RPMI7951 (cell line): ENCODE results near the gene RPN2. TPM values are rescaled to one million over a fixed set of nuclear protein-coding genes. Genes with fewer than 3 reads are reported as not detected.
A peak's percentile ranks its signal among the peaks of the same experiment; 100 is the strongest.

ENCODE experiments used
- DNase-seq: peaks from one replicate; pipeline ENCODE4 v3.0.0-alpha.2; 2012; ENCODE audit warnings: low read depth
- total RNA-seq: library from RNA; depleted of rRNA; stranded (reverse); fragments of >200 nt; shearing (Covaris generic); gene quantifications from 2 replicates; pipeline ENCODE4 v1.2.3, GENCODE V29; 2014

RPN2 gene
- total RNA-seq, 1 experiment from 2014 or later: 744 TPM

DNA sequence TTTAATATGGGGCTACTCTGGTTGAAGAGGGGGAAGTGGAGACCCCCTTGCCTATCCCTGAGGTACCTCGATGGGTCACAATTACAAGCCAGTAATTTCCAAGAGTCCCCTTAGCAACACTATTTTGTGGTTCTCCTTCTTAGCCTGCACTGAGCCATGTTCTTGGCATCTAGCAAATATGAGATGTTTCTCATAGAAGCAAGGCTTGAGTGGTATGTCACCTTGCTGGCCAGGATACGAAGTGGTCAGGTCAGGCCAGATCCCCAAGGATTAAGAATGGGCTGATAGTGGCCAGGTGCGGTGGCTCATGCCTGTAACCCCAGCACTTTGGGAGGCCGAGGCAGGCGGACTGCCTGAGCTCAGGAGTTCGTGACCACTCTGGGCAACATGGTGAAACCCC lies 84.6 kb downstream of the RPN2 start:
- DNase-seq: no peak

DNA sequence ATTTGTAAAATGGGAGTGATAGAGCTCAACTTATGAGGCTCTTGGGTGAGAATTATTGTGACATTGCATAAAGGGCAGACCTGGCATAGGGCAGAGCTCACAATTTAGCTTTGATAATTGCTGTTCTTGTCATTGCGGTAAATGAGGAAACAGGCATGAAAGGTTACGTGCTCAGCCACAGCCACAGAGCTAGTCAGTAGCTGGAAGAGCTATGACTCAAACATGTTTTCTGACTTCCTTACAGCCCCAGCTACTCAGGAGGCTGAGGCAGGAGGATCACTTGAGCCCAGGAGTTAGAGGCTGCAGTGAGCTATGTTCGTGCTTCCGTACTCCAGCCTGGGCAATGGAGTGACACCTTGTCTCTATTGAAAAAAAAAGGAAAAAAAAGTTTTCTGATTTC lies 86.0 kb downstream of the RPN2 start:
- DNase-seq: peak; percentile 32

- no peak for DNase-seq
These were observed 88.0 kb downstream of the RPN2 start for GRCh38 chr20:37266940-37267666.

- no peak for DNase-seq
These were observed 88.7 kb downstream of the RPN2 start for GRCh38 chr20:37267667-37268313.

GRCh38 chr20:37270576-37271420 lies 91.7 kb downstream of the RPN2 start:
- peak; percentile 77 for DNase-seq

- no peak for DNase-seq
These were observed 92.3 kb downstream of the RPN2 start for GRCh38 chr20:37271421-37271768.

DNA sequence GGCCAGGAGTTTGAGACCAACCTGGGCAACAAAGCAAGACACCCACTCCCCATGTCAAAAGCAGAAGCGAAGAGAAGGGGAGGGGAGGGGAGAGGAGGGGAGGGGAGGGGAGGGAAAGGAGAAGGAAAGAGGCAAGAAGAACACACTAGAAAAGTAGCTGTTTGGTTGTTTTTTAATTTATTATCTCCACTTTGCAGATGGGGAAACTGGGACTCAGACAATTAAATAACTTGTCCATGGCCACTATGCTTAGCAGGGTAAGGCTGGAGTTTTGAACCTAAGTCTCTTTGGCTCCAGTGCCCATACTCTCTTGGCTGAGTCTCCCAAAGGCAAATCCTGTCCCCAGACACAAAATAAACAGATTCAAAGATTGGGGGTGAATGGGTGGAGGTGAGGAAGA lies 94.9 kb downstream of the RPN2 start:
- no peak for DNase-seq

- no peak for DNase-seq
These were observed 95.9 kb downstream of the RPN2 start for GRCh38 chr20:37274851-37275524.

DNA sequence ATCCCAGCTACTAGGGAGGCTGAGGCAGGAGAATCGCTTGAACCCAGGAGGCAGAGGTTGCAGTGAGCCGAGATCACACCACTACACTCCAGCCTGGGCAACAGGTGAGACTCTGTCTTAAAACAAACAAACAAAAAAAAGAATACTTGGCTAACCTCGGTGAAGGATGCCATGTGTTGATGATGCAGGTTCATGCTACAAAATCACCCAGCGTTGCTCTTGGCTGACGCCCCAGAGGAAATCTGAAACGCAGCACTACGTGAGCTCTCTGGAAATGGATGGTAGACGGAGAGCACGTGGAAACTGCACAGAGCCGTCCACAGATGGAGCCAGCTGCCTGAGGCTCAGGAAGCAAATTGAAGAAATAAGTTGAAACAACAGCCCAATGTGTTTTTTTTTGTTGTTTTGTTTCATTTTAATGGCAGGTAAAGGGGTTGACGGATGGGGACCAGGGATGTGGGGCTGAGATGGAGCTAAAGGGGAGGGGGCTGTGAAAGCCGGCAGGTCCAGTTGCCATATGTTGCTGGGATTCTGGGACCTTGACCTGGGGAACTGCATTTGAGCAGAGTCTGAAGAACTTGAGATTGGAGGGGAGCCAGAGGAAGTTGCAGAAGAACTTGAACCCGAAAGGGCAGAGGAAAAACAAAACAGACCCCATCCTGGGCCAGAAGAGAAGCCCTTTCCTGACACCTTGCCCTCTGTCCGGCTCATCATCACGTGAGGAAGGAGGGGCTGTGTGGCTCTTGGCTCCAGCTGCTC lies 97.5 kb downstream of the RPN2 start:
- peak; percentile 80 for DNase-seq

DNA sequence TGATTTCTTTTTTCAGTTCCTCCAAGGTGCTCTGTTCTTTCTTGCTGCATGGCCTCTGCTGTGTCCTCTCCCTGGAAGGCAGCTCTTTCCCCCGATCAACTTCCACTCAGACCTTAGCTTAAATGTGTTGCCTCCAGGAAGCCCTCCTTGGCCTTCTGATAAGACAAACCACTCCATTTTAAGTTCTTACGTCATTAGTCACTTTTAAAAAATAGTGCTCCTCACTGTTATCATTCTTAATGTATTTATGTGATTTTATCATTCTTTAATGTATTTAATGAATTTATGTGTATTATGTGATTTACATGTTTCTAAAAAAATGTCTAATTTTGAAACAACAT lies 98.1 kb downstream of the RPN2 start:
- no peak for DNase-seq

DNA sequence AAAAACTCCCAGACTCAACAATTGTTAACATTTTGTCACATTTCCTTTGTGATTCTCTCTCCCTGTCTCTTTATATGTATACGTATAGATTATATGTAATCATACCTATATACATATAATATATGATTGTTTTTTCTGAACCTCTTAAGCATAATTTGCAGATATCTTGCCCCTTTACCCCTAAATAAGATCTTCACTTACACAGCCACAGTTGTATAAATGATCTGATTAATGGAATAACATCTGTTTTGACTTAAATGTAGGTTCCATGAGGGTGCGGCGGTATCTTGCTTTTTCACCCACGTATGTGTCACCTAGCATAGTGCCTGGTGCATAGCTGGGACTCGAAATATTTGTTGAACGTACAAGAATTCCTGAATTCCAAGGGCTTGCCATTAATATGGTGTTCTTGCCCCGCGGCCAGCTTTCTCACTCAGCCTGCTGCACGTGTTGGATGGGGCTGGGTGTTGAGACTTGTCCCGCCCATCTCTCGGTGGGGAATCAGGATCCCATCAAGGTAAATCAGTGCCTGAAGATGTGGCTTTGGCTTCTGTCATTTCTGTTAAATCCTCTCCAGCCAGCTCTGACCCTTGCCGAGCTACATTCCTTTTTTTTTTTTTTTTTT lies 99.9 kb downstream of the RPN2 start:
- DNase-seq: no peak

DNA sequence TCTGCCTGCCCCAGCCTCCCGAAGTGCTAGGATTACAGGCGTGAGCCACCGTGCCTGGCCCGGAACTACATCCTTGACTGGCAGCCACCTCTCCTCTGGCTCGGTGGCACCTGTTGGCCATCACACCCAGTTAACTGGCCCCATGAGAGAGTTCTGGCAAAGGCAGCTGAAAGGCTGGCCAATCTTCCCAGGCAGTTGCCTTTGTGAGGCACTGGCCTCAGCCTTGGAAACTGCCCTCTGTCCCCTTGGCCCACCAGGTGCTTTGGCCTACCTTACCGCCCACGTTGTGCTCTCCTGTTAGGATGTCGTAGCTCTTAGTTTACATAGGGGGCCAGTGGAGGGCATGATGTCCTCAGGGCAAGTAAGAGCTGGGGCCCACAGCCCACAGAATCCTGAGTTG lies 100.7 kb downstream of the RPN2 start:
- no peak for DNase-seq

GRCh38 chr20:37280403-37280802 lies 101.3 kb downstream of the RPN2 start:
- no peak for DNase-seq

GRCh38 chr20:37282556-37282955 lies 103.4 kb downstream of the RPN2 start:
- peak; percentile 61 for DNase-seq

DNA sequence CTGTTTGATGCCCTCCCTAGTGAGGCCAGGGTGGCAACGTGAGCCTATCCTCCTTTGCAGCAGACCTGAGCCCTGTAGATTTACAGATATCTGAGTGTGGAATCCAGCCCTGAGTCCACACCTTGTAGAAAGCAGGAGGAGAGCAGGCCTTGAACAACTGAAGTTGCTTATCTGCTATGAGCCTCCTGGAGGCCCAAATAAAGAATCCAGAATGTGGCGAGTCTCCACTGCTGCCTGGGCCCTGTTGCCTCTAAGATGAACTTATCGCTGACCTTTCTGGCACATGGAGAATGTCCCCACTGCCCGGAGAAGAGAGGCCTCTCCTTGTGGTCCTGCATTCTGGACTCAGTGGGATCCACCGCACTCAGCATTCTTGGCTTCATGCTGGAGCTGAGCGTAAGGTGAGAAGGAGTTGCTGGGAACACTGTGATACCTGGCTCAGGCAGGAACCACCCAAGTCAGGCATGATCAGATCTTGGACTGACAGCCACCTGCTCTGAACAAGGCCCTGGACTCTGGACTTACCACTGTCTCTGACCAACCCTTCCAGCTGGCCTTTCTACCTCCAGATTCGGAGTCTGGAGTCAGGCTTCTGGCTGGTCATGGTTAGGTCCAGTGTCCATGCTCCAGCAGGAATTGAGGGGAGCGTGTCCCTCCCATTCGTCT lies 104.5 kb downstream of the RPN2 start:
- DNase-seq: no peak

- no peak for DNase-seq
These were observed 105.6 kb downstream of the RPN2 start for GRCh38 chr20:37284691-37285161.

- DNase-seq: no peak
These were observed 106.7 kb downstream of the RPN2 start for GRCh38 chr20:37285664-37286374.

GRCh38 chr20:37288091-37288490 lies 109.0 kb downstream of the RPN2 start:
- DNase-seq: no peak

DNA sequence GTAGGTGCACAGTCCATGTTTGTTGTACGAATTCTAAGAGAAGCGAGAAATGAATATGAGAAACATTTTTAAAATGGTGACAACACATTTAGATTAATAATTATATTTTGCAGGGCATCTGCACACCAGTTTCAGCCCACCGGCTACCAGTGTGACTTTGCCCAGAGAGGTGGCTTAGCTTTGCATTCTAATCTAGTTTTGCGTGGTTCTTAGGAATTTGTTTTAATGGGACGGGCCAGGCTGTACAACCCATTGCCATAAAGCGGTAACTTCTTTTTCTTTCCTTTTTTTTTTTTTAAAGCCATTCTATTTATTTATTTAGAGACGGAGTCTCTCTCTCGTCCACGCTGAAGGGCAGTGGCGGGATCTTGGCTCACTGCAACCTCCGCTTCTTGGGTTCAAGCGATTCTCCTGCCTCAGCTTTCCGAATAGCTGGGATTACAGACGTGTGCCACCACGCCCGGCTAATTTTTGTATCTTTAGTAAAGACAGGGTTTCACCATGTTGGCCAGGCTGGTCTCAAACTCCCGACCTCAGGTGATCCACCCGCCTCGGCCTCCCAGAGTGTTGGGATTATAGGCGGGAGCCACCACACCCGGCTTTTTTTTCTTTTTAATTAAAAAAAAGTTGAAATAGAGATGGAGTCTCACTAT lies 111.2 kb downstream of the RPN2 start:
- no peak for DNase-seq
